GM18520 (cell line): ENCODE measurements around the gene EIF4G3.
A peak's percentile ranks its signal among the peaks of the same experiment; 100 is the strongest.
"Not testable (repeated sequence)": the region's sequence is repeated elsewhere in the genome, so short reads cannot be mapped to it uniquely, and the experiment has no call there.

ENCODE experiments used
- ATAC-seq: cut with Tn5 transposase; IDR thresholded peaks from one replicate; pipeline ENCODE4 v1.9.1; 2021; ENCODE audit not compliant: unreplicated experiment

EIF4G3 gene, protein sequence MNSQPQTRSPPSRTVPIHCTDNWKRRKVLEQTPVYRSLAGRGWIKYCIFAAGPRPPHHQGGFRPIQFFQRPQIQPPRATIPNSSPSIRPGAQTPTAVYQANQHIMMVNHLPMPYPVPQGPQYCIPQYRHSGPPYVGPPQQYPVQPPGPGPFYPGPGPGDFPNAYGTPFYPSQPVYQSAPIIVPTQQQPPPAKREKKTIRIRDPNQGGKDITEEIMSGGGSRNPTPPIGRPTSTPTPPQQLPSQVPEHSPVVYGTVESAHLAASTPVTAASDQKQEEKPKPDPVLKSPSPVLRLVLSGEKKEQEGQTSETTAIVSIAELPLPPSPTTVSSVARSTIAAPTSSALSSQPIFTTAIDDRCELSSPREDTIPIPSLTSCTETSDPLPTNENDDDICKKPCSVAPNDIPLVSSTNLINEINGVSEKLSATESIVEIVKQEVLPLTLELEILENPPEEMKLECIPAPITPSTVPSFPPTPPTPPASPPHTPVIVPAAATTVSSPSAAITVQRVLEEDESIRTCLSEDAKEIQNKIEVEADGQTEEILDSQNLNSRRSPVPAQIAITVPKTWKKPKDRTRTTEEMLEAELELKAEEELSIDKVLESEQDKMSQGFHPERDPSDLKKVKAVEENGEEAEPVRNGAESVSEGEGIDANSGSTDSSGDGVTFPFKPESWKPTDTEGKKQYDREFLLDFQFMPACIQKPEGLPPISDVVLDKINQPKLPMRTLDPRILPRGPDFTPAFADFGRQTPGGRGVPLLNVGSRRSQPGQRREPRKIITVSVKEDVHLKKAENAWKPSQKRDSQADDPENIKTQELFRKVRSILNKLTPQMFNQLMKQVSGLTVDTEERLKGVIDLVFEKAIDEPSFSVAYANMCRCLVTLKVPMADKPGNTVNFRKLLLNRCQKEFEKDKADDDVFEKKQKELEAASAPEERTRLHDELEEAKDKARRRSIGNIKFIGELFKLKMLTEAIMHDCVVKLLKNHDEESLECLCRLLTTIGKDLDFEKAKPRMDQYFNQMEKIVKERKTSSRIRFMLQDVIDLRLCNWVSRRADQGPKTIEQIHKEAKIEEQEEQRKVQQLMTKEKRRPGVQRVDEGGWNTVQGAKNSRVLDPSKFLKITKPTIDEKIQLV (N-terminal part only)

DNA sequence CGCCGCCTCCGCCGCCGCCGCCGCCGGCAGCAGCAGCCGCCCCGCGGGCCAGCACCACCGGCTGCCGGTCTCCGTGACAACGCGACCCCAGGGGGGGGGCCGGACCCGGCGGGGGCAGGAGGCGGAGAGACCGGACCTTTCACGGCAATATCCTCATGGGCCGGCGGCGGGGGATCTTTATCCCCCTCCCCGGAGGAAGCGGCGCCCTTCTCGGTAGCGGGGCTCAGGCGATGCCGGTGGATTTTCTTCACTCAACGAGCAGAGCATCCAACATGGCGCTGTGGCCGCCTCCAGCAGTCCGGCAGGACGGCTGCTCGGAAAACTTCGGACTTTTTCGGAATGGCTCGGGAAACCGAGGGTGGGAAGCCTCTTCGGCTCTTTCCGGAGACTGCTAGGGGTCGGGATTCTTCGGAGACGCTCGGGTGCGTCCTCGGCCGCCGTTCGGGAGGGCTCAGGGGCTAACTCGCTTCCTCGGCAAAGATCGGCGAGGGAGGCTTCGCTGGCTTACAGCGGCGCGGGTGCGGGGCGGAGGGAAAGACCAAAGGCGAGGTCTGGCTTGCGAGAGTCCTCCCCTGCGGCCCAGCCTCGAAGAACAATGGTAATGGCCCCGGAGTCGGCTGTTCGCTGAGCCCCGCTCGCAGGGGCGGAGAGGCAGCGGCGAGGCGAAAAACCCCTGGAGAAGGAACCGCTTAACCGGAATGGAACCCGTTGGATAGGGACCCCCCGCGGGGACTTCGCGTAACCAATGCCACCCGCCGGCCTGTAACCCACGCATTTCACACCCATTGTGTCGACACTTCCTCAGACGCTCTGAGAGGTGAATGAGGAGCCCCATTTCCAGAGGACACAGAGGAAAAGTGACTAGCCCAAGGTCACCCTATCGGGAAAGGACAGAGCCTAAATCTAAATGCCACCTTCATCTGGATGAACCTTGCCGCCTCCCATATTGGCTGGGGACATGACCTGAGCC is at the start of gene EIF4G3:
EIF4G3 (minus strand) TSS at position 312 of the 970 bp plus-strand sequence. CDS start 174,155 bp downstream, outside the sequence.
- ATAC-seq, result peak; percentile 89

DNA sequence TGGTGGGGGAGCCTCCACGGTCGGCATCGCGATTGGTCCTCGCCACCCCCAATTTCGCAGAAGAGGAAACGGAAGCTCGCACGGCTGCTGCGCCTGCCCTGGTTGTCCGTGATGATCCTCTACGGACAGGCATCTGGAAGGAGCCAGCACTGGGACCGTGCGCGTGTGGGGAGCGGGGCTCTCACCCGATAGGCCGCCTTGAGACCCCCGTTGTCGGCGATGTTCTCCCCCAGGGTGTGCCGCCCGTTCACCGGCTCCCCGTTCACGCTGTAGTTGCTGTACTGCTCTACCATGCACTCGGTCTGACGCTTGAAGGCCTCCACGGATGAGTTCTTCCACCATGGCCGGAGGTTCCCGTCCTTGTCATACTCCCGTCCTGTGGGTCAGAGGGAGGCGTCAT is 48.4 kb upstream of the EIF4G3 start:
- ATAC-seq, result no peak

DNA sequence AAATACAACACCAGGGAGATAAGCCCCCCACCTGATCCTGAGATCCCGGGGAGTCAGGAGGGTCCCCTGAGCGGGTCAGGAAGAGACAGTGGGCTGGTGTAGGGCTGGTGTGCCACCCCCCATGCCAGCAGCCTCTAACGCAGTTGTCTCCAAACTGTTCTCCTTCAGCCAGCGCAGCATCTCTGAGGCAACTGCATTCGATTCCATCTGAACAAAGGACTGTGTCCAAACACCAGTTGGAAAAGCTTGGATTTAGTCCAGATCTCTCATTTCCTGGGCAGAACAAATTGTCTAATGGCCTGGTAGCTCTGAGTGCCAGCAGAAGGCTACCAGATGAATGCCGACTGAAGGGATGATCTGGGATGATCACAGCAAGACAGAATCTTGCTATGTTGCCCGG is 44.1 kb upstream of the EIF4G3 start:
- no peak for ATAC-seq

DNA sequence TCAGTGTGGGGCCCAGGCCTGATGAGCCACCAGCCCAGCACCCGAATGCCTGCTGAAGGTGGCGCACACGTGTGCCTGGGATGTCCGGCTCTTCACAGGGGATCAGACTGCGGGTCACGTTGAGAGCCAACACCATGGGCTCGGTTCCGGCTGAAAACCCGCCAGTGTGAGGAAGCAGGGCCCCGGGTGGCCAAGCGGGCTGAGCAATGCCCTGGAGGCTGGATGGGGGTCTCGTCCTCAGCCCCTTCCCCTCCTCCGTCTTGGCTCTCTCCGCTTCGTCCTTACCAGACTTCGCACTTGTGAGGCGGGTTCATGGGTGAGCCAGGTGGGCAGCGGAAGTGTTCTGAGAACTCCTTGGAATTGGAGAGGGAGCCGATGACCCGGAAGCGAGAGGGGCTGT is 43.0 kb upstream of the EIF4G3 start:
- ATAC-seq, result no peak

DNA sequence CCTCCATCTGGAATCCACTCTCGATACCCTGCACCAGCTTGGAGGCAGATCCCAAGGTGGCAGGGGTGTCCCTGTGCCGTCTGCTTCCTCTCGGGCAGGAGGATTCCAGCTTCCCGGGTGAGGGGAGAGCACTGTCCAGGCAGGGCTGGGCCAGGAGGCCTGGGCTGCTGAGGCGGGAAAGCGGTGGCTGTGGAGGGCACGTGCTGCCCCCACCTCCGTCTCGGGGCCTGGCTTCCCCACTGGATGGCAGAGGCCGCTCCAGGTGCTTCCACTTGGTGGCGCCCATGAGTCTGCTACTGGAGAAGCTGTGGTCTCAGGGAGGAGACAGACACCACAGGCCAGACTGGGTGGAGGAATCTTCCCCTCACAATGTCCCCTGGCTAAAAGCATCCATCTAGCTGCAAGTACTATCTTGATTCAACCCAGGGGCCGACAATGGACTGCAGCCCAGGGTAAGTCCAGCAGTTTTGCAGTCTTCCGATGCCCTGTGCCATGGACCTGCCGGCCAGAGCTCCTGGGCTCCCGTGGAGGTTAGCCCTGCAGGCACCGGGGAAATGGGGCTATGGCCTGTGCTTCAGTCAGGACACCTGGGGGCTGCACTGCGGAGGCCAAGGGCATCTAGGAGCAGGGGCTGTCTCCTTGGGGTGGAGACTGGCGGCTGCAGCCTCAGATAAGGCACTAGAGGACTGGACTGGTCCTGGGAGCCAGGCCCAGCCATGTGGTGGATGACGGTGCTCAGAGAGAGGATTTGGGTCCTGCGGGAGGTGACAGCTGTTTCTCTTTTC is 41.3 kb upstream of the EIF4G3 start:
- no peak for ATAC-seq

DNA sequence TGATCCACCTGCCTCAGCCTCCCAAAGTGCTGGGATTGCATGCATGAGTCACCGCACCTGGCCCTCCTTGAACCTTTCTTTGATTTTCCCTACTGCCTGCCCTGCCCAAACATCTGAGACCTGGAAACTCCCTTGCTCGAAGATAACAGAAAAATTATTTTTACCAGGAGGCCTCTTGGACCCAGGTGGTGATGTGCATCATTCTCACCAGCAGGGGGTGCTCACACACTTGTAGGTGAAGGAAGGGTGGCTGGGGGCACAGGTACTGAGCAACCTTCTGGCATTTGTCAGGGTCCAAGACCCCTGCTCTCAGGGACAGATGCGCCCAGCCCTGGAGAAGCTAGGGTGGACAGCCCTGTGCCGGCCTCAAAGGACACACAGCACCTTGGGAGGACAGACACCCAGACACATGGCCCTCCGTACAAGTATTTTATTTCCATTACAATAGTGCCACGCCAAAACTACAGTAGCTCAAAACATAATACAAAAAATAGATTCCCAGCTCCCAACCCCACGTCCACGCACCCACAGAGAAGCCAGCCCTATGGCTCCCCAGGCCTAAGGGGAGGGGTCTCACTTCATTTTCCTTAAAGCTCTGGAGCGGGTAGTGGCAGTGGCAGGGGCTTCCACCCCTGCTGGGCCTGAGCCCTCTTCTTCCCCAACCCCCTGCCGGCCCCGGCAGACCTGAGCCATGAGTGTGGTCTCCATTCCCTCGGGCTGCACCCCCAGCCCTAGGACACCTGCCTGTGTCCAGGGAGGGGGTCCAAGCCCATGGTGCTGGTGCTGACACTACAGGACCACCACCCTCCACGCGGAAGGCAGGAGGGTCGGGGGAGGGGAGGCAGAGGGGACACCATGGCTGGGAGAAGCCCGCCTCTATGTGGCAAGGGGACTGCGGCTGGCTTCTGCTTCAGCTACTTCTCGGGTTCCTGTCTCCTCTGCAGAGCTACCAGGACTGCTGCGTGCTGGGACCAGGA is 40.4 kb upstream of the EIF4G3 start:
- ATAC-seq, result no peak

DNA sequence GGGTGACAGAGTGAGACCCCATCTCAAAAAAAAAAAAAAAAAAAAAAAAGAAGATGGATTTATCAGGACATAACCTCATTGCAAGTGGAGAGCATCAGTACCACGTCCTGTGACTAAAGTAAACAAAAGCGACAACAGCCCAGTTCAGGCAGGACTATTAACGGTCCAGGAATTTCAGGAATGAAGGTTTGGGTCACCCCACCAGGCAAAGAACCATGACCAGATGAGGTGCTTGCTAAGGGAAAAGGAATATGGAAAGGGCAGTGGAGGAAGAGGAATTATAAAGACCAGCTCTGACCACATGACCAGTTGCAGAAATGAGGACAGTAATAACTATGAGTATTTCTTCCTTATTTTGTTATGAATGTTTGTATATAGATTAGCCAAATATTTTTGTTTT is 35.4 kb upstream of the EIF4G3 start:
- ATAC-seq, result no peak

DNA sequence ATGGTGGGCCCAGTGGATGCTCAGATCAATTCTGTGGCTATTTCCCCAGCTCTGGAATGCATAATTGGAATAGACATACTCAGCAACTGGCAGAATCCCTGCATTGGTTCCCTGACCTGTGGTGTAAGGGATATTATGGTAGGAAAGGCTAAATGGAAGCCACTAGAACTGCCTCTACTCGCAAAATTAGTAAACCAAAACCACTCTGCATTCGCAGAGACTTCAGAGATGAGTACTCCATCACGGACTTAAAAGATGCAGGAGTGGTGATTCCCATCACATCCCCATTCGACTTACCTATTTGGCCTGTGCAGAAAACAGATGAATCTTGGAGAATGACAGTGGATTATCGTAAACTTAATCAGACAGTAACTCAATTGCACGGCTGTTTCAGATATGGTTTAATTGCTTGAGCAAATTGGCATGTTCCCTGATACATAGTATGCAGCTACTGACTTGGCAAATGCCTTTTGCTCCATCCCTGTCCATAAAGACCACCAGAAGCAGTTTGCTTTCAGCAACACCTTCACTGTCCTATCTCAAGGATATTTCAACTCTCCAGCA is 31.5 kb upstream of the EIF4G3 start:
- ATAC-seq, result not testable (repeated sequence)

DNA sequence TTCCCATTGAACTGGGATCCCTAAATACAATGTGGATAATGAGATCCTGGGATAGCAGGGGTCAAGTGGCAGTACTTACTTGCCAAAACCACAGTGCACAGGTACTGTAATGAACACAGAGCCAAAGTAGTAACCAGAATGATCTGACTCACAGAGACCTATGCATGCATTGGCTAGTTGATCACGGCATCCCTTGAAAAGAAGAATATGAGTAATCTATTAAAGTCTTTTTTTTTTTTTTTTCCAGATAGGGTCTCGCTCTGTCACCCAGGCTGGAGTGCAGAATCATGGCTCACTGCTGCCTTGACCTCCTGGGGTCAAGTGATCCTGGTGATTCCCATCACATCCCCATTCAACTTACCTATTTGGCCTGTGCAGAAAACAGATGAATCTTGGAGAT is 29.4 kb upstream of the EIF4G3 start:
- no peak for ATAC-seq

DNA sequence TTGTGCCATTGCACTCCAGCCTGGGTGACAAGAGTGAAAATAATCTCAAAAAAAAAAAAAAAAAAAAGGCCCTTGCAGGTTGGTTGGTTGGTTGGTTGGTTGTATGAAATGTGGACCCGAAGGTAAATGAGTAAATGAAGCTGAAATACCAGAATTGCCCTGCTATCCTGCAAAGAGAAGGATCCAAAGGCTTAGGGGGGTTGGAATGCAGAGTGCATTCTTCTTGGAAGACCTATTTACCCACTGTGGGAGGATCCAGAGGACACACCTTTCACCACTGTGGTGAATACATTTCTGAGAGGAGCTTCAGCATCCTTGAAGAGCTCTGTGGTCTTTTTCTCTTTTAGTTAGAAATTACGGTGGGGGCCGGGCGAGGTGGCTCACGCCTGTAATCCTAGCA is 28.7 kb upstream of the EIF4G3 start:
- no peak for ATAC-seq

DNA sequence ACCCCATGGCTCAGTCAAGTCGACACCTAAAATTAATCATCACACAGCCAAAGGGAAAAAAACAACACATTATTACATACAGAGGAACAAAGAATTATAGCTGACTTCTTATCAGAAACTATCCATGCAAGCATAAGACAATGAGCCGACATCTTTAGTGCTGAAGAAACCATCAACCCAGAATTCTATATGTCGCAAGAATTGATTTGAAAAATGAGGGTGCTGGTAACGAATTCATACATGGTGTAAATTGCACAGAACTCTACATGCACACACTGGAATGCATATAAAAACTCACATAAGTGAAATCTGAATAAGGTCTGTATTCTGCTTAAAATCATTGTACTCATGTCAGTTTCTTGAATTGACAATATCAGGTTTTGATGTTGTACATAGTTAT is 25.0 kb upstream of the EIF4G3 start:
- ATAC-seq, result no peak

DNA sequence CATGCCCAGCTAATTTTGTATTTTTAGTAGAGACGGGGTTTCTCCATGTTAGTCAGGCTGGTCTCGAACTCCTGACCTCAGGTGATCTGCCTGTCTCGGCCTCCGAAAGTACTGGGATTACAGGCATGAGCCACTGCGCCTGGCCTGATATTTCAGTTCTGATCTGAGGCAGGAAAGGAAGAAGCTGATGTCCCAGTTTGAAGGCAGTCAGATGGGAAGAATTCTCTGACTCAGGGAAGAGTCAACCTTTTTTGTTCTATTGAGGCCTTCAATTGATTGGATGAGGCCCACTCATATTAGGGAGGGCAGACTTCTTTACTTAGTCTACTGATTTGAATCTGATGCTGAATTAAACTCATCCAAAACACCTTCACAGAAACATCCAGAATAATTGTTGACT is 24.5 kb upstream of the EIF4G3 start:
- ATAC-seq, result not testable (repeated sequence)

DNA sequence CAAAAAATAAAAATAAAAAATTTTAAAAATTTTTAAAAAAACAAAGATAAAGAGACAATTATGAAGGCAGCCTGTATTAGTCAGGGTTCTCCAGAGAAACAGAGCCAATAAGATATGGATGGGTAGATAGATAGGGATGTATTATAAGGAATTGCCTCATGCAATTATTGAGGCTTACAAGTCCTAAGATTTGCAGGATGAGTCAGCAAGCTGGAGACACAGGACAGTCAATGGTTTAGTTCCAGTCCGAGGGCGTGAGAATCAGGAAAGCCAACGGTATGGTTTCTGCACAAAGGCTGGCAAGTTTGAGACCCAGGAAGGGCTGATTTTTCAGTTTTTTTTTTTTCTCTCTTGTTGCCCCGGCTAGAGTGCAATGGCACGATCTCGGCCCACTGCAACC is 24.1 kb upstream of the EIF4G3 start:
- ATAC-seq, result no peak

DNA sequence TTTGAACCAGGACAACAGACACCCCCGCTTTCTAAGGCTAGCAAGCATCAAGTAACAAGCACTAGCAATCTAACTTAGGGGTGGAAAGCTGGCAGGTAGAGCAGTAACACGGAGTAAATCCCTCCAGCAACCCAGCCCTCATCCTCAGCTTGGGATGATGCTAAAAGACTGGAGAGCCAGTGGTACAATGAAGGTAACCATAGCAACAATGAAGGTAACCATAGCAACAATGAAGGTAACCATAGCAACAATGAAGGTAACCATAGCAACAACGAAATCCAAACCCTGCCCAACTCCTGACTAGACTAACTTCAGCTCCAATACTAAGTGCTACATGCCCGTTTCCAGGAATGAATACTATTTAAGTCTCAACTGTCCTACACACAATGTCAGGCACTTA is 22.2 kb upstream of the EIF4G3 start:
- ATAC-seq, result no peak

DNA sequence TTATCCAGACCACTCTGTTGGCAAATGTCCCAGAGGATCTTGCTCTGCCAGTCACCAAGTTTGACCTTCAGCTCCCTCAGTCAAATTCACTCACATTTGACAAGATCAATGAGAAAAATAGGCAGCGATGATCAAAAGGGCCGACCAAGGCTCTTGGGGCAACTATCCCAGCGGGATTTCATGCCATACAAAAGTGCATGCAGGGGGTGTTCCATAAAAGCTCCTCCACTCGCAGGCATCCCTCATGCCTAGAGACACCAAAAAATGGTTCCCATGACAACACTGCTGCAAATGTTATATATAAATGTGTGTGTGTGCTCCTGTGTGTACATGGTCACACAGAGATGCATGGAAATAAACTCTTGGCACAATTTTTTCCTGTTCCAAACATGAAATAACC is 16.2 kb upstream of the EIF4G3 start:
- ATAC-seq, result no peak

DNA sequence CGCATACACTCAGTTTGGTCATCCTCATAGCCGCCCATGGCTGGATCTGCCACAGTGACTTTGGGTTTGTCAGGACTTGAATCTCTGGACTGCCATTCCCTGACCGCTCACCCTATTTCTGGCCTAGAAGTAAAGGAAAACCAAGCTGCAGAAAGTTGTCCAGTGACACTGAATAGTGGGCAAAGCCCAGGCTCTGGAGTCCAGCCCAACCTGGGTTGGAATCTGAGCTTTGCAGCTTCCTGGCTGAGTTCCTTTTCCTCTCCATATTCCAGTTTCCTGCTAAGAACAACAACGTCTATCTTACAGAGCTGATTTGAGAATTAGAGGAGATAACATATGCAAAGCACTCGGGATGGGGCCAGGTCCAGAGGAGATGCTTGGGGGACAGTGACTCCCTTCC is 15.6 kb upstream of the EIF4G3 start:
- no peak for ATAC-seq

DNA sequence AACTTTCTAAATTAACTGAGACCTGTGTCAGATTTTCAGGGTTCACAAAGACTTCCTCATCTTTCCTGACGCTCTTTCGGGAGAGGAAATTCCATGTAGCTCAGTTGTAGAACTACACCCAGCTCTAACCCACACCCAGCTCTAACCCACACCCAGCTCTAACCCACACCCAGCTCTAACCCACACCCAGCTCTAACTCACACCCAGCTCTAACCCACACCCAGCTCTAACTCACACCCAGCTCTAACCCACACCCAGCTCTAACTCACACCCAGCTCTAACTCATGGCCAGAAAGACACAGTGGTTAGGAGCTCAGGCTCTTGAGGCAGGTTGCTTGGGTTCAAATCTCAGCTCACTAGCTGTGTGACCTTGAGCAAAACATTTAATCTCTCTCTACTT is 14.1 kb upstream of the EIF4G3 start:
- not testable (repeated sequence) for ATAC-seq

DNA sequence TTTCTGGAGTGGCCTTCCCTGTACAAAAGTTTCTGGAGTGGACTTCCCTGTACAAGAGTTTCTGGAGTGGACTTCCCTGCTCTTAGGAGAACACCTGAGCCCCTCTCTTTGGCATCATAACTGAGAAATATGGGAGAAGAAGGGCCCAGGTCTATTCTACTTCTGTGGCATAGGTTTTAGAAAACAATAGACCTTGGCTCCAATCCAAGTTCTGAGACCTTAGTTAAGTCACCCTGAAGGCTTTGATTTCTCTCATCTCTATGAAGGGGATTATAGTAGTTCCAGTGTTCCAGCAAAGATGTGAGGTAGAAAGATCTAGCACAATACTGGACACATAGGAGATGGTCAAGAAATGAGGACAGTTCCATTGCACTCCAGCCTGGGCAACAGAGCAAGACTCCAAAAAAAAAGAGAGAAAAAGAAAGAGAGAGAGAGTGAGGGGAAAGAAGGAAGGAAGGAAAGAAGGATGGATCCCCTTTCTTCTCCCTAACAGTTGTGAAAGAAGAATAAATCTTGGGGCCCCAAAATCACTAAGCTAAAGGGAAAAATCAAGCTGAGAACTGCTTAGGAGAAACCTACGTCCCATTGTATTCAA is 13.3 kb upstream of the EIF4G3 start:
- no peak for ATAC-seq
